Measurements from ENCODE around the gene NXPH1. TPM values are rescaled to one million over a fixed set of nuclear protein-coding genes. Genes with fewer than 3 reads are reported as not detected.

The NXPH1 gene
- total RNA-seq, 1 donor from 2014 or later = not detected

- H3K4me3 ChIP-seq (ENCODE audit: low read depth, low read length) = no peak overlapping the region
- DNase-seq (ENCODE audit: low read depth) = no peak
- TF ChIP-seq CTCF (conservative IDR thresholded peaks at IDR 0.05; ENCODE audit: low read depth, low read length) = no peak
Measured at GRCh38 chr7:8564281-8564680, 130.9 kb downstream of the NXPH1 start.

- no peak overlapping the region for H3K4me3 ChIP-seq (ENCODE audit: low read depth, low read length)
- TF ChIP-seq CTCF (conservative IDR thresholded peaks at IDR 0.05; ENCODE audit: low read depth, low read length) = no peak
- DNase-seq (ENCODE audit: low read depth) = no peak
Measured at GRCh38 chr7:8566016-8566415, 132.6 kb downstream of the NXPH1 start.

GRCh38 chr7:8567626-8568025, 134.2 kb downstream of the NXPH1 start:
- no peak for DNase-seq (ENCODE audit: low read depth)
- H3K4me3 ChIP-seq (ENCODE audit: low read depth, low read length) = no peak overlapping the region
- no peak for TF ChIP-seq CTCF (conservative IDR thresholded peaks at IDR 0.05; ENCODE audit: low read depth, low read length)

GRCh38 chr7:8579661-8580194, 146.3 kb downstream of the NXPH1 start:
- DNase-seq (ENCODE audit: low read depth) = no peak
- no peak overlapping the region for H3K4me3 ChIP-seq (ENCODE audit: low read depth, low read length)
- TF ChIP-seq CTCF (conservative IDR thresholded peaks at IDR 0.05; ENCODE audit: low read depth, low read length) = no peak

- no peak for TF ChIP-seq CTCF (conservative IDR thresholded peaks at IDR 0.05; ENCODE audit: low read depth, low read length)
- no peak overlapping the region for H3K4me3 ChIP-seq (ENCODE audit: low read depth, low read length)
- DNase-seq (ENCODE audit: low read depth) = no peak
Measured at GRCh38 chr7:8581842-8582241, 148.4 kb downstream of the NXPH1 start.

- no peak overlapping the region for H3K4me3 ChIP-seq (ENCODE audit: low read depth, low read length)
- TF ChIP-seq CTCF (conservative IDR thresholded peaks at IDR 0.05; ENCODE audit: low read depth, low read length) = no peak
- DNase-seq (ENCODE audit: low read depth) = no peak
Measured at GRCh38 chr7:8582728-8583127, 149.3 kb downstream of the NXPH1 start.

GRCh38 chr7:8585591-8585990, 152.2 kb downstream of the NXPH1 start:
- DNase-seq (ENCODE audit: low read depth) = no peak
- no peak for TF ChIP-seq CTCF (conservative IDR thresholded peaks at IDR 0.05; ENCODE audit: low read depth, low read length)
- no peak overlapping the region for H3K4me3 ChIP-seq (ENCODE audit: low read depth, low read length)

Data from epithelial cell of proximal tubule (primary cell).